Urothelium cell line (cell line): ENCODE data around the gene RNASE11.
"Not testable (repeated sequence)": the region's sequence is repeated elsewhere in the genome, so short reads cannot be mapped to it uniquely, and the experiment has no call there.

Source experiments
- DNase-seq: peaks from one replicate; pipeline ENCODE4 v3.0.0; 2011; ENCODE audit warnings: low spot score, mixed read lengths
- FAIRE-seq: peaks from 2 replicates; lab custom pipeline; 2011; peaks lifted over from hg19 to GRCh38; lab: Jason Lieb, UNC

The RNASE11 gene

DNA sequence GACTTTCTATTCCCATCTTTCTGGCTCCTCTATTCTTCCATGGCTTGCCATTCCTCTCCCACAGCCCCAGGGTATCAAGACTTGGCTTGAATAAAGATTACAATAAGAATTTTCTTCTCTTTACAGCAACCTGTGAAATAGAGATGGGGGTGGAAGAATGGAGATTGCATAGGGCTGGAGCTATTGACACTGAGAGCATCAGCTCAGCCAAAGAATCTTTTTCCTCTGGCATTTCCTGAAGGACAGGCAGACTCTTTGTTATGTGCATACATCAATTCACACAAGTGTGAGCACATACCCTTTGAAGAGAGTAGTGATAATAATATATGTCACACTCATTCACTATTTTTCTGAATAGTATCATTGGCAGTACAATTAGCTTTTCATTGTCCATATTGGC, 4.7 kb downstream of the RNASE11 start:
- no peak for DNase-seq
- no peak for FAIRE-seq

DNA sequence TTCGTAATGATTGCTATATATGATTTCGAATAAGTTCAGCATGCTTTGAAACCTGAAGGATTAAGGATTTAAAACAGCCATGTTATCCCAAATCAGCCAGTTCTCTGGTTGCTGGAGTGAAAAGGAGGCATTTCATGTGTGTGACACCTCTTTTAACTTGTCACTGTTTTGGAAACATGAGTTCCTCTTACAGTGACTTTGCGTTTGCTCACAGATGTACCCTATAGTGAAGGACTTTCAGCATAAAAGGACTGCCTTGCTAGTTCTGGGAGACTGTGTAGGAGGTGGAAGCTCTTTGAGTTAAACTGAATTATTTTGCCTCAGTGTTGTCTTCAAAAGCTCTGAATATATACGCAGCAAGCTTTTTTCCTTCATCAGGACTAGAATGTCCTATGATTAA, 7.6 kb downstream of the RNASE11 start:
- no peak for DNase-seq
- no peak for FAIRE-seq

DNA sequence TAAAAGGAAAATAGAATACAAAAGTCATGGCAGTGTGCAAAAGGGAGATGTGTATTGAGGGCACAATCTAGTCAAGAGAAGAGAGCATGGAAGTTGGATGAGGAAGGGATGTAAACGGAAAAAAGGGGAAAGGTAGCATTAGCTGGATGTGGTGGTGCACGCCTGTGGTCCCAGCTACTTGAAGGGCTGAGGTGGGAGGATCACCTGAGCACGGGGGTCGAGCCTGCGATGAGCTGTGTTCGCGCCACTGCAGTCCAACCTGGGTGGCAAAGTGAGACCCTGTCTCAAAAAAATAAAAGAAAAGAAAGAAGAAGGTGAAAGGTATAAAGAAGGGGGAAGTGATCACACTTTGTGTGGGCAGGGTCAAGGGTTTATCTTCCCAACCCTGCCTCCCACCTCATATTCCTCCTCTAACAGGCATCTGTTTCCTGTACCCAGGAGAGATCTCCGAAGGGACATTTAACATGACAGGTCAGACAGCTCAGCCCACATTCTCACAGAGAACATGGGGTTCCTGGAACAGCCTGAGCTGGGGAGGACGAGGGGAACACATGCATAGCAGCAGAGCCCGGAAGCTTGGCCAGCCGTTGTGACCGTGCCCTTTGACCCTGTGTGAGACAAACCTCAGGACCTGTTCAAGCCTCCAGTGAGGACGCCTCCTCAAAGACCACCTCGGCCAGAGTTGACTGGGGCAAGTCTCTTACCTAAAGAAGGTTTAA, 8.9 kb downstream of the RNASE11 start:
- DNase-seq = no peak
- no peak for FAIRE-seq

DNA sequence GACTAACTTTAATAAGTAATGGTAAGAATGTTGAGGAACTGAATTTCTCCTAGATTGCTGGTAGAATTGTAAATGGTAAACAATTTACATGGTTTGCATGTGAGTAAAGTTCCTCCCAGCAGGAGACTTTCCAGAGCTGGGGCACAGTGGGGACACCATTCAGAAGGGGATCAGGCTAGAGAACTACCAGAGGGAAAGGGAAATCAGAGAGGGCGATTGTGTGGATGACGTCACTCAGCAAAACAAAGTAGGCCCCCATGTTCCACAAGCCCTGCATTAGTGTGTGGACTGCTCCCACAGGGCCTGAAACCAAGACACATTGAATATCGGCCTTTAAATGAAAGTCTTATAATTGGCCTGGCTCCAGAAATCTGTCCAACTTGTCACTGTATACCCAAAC, 9.5 kb downstream of the RNASE11 start:
- DNase-seq (no peak), FAIRE-seq (no peak)

DNA sequence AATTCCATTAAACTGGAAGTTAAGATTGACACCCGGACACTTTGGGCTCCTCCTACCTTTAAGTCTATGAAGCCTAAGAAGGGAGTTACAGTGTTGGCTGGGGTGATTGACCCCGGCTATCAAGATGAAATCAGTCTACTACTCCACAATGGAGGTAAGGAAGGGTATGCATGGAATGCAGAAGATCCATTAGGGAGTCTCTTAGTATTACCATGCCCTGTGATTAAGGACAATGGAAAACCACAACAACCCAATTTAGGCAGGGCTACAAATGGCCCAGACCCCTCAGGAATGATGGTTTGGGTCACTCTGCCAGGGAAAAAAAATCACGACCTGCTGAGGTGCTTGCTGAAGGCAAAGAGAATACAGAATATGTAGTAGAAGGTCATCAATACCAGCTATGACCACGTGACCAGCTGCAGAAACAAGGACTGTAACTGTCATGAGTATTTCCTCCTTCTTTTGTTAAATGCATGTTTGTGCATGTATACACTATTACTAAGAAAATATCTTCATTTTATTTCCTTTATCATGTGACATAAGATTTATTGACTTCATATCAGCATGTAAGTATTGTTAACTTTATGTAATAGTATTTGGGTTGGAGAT, 15.3 kb downstream of the RNASE11 start:
- not testable (repeated sequence) for FAIRE-seq, DNase-seq

DNA sequence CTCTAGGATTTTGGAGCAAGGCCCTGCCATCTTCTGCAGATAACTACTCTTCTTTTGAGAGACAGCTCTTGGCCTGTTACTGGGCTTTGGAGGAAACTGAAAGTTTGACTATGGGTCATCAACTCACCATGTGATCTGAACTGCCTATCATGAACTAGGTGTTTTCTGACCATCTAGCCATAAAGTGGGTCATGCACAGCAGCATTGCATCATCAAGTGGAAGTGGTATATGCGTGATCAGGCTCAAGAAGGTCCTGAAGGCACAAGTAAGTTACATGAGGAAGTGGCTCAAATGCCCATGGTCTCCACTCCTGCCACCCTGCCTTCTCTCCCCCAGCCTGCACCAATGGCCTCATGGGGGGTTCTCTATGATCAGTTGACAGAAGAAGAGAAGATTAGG, 17.1 kb downstream of the RNASE11 start:
- FAIRE-seq, DNase-seq: not testable (repeated sequence)

DNA sequence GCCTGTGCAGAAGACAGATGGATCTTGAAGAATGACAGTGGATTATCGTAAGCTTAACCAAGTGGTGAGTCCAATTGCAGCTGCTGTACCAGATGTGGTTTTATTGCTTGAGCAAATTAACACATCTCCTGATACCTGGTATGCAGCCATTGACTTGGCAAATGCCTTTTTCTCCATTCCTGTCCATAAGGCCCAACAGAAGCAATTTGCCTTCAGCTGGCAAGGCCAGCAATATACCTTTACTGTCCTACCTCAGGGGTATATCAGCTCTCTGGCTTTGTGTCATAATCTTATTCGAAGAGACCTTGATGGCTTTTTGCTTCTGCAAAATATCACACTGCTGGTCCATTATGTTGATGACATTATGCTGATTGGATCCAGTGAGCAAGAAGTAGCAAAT, 17.9 kb downstream of the RNASE11 start:
- DNase-seq, FAIRE-seq: not testable (repeated sequence)

DNA sequence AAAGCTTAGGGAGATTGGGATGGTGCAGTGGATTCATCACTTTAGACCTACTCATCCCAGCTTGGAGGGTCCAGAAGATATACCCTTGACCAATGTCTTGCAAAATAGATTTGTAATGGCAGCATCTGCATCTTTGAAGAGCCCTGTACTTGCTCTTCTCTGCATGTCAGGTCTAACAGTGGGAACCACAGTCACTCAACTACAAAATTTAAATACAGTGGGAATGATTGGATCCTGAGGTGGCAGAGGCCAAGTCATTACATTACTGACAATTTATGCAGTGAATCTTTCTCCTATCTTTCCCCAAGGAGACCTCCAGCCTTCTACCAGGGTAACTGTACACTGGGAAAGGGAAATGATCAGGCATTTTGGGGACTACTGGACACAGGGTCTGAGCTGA, 18.7 kb downstream of the RNASE11 start:
- no peak for FAIRE-seq
- no peak for DNase-seq

DNA sequence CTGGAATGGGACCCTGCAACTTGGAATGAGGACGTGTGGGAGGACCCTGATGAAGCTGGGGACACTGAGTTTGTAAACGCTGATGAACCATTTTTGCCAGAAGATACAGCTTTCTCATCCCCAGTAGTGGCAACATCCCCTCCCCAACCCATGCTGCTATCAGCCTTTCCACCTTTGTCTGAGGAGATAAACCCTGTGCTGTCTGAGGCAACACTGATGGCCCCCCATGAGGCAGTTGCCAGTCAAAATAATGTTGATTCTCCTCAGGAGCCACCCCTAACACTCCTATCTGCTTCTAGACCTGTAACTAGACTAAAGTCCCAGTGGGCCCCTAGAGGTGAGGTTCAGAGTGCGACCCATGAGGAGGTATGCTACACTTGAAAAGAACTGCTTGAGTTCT, 19.4 kb downstream of the RNASE11 start:
- no peak for DNase-seq
- FAIRE-seq = no peak

DNA sequence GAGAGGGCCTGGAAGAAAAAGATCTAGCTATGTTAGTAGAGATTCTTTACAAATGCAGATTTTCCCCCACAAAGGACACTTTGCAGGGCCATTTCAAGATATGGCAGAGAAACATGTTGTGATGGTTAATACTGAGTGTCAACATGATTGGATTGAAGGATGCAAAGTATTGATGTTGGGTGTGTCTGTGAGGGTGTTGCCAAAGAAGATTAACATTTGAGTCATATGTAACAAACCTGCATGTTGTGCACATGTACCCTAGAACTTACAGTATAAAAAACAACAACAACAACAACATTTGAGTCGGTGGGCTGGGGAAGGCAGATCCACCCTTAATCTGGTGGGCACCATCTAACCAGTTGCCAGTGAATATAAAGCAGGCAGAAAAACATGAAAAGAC, 20.6 kb downstream of the RNASE11 start:
- FAIRE-seq = not testable (repeated sequence)

DNA sequence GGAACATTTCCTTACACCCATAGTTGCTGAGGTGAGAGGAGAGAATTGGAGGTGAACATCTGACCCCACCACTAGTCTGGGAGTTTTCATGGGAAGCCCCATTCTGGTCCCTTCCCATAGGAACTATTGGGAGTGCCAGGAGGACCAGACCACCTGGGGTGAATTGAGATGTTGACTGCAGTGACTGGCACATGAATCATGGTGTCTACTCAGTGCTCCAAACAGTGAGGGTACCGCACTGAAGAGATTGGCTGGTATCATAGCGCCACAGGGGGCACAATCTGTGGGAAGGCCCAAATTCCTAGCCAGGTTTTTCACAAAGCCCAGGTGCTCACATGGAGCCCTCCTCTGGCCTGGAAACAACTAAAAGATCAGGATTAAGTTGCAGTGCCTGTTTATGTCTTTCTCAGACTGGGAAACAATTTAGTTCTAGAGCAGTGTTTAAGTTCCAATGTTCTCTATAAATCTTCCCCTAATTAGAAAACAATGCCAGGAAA, 23.3 kb downstream of the RNASE11 start:
- DNase-seq = no peak
- peak; percentile 85 for FAIRE-seq

More for the DNA sequence above, 20.6 kb downstream of the RNASE11 start:
- not testable (repeated sequence) for DNase-seq

DNA sequence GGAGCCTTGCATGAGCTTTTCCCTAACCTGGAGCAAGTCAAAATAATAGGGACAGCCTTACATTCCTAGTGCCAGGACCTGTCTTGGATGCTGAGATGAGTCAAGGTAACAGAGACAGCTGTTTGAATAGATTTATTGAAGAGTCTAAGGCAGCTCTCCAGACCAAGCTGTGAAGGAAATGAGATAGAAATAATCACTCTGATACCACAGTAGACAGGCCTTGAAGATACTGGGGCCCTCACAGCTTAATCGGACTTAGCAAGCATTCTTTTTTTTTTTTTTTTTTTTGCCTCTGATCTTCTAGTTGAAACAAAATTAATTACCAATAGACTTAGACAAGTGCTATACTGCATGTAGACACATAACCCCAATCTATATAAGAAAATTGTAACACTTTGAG, 23.8 kb downstream of the RNASE11 start:
- FAIRE-seq (no peak), DNase-seq (no peak)

DNA sequence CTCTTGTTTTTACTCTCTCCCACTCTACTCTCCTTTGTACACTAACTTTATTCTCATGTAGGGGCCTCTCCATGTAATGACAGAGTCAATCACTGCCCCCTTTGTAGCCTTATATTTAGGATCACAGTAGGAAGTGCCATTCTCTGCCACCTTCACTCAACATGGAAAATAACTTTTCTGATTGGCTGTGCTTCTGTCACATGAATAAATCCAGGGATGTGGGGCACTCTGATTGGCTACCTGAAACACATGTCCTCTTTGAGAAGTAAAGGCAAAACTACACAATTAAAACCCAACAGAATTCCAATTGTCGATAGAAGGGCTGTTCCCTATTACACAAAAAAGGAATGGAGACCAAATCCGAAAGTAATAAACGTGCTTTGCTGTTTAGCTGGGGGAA, 26.8 kb downstream of the RNASE11 start, which contains the start of gene RNASE9:
RNASE9 (minus strand) TSS at position 87 of the 400 bp plus-strand sequence.
- DNase-seq = no peak
- FAIRE-seq = no peak

DNA sequence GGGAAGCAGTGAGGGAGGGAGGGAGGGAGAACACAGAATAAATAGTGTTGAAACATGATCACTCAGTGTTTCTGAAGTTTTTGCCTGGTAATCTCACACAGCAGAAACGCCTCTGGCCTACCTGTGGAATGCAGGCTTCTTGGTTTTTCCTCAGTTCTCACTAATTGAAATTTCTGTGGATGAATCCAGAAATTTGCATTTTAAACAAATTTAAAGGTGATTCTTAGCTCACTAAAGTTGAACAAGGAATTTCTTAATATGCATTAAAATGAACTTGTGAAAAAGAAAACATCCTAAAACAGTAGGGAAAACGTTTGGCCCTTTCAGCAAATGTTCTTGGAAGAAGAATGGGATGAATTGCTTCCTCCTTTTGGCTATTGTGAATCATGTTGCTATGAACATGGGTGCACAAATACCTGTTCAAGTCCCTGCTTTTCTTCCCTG, 28.3 kb downstream of the RNASE11 start:
- DNase-seq = no peak
- no peak for FAIRE-seq

DNA sequence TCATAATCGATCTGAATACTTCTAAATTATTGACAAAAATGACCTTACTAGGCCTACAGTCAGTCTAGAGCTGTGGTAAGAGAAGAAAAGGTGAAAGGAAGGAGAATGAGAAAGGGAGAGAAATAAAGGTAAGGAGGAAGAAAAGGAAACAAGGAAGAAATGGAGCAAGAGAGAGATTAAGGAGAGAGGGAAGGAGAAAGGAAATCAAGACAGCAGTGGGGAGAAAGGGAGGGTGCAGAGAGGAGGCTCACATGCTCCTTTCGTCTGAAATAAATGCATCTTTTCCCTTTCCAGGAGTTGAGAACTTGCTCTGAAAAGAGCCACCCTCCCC, 30.6 kb downstream of the RNASE11 start:
- no peak for DNase-seq
- no peak for FAIRE-seq

DNA sequence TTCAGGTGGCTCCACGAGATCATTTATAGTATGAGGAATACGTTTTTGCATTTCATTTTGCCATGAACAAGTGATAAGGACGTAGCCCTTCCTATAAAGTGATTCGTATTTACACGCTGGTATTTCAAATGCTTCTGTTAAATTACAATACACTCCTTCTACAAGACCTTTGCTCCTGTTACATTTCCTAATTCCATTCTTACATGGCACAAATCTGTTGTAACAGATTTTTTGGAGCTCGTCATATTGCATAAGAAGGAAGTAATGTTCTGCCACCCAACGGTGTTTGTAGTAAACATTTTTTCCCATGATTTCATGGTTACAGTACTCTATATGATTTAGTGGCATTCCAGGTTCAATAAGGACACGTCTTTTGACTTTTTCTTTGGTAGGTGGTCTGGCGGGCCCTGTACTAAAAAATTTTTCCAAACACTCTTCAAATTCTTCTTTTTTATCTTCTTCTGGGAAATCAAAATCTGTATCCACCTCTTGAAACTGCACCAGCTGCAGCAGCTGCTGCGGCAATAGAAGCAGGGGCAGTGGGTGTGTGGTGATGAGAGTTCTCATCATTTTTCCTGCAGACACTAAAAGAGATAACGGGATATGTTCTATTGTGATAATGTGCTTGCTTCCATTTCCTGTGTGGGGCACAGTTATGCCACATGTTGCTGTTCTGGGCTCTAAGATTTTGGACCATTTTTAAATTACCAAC, 31.1 kb downstream of the RNASE11 start:
- DNase-seq (no peak), FAIRE-seq (no peak)

DNA sequence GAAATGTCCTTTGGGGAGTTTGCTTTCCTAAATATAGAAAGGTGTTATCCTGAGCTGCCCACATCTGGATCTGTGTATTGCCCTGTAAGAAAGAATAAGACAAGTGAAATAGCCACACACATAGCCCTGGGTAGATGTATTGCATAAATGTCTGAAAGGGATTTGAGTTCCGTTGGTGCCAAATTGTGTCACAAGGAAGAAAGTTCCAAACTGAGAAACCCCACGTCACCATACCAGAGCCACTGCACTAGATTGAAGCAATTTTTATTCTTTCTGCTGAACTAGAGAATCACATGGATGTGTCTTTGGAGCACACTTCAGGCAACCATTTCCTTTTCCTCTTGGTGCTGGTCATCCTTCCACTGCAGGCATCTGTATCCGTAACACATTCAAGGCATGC, 32.0 kb downstream of the RNASE11 start:
- DNase-seq = no peak
- no peak for FAIRE-seq

DNA sequence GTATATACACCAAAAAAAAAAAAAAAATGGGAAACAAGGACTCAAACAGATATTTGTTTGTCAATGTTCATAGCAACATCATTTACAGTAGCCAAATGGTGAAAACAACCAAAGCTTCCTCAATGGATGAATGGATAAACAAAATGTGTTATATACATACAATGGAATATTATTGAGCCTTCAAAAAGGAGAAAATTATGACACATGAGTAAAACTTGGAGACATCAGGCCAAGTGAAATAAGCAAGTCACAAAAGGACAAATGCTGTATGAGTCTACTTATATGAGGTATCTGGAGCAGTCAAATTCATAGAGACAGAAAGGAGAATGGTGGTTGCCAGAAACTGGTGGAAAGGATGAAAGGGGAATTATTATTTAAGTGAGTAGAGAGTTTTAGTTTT, 34.8 kb downstream of the RNASE11 start:
- no peak for FAIRE-seq
- no peak for DNase-seq

DNA sequence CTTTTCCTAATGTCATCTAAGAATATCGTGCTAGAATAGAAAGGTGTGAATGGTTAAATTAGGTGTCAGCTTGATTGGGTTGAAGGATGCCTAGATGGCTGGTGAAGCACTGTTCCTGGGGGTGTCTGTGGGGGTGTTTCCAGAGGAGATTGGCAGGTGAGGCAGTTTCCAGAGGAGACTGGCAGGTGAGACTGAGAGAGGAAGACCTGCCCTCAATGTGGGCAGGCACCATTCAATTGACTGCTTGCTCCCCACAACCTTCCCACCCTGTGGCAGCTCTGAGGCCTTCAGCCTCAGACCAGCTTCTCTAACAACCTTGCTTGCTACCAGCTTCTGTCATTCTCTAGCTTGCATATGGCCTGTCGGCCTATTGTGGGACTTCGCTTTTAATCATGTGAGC, 36.2 kb downstream of the RNASE11 start:
- no peak for FAIRE-seq
- no peak for DNase-seq

DNA sequence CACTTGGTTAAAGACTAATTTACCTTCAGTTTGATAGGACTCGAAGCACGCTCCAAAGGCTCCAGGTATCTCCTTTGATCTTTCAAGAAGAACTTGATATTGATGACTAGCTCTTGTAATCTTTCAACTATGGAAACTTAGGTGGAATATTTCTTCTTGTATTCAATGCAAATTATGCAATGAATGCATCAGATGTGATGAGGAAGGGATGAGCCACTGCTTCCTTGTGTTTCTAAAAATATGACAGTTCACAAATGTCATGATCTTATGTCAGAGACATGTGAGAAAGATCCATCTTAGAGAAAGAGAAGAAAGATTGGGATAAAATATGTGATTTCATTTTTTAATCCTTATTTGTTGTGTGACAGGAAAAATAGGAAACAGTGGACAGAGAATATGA, 36.9 kb downstream of the RNASE11 start:
- FAIRE-seq (no peak), DNase-seq (no peak)

DNA sequence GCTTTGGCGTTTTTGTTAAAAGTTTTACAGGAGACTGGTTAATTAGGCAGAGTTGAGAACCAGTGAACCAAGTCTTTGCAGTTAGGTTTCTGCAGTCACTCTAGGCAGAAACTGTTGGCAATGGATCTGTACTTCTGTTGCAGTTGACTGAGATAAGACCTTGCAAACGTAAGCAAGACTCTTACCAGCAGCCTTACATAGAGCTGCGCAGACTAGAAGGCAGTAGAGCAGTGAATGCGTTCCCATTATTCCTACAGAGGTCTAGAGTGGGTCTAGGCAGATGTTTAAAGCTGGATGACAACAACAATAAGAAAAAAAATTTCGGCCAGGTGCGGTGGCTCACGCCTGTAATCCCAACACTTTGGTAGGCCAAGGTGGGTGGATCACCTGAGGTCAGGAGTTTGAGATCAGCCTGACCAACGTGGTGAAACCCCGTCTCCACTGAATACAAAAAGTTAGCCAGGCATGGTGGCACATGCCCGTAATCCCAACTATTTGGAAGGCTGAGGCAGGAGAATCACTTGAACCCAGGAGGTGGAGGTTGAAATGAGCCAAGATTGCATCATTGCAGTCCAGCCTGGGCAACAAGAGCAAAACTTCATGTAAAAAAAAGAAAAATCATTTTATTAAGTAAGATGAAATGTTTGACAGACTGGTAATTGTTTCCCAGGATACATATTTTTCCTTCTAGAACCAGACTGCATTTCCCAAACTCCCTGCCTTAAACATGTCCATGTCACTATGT, 39.2 kb downstream of the RNASE11 start:
- no peak for FAIRE-seq

More for the DNA sequence above, 39.2 kb downstream of the RNASE11 start:
- DNase-seq = no peak
